IPS DF 4.7 (cell line): ENCODE measurements around the gene PRTG.
"Not testable (repeated sequence)": the region's sequence is repeated elsewhere in the genome, so short reads cannot be mapped to it uniquely, and the experiment has no call there.

ENCODE experiments used
- DNase-seq: peaks from one replicate; pipeline ENCODE4 v3.0.0-alpha.2; 2013; ENCODE audit warnings: low spot score; ENCODE audit errors: extremely low read depth

The PRTG gene

DNA sequence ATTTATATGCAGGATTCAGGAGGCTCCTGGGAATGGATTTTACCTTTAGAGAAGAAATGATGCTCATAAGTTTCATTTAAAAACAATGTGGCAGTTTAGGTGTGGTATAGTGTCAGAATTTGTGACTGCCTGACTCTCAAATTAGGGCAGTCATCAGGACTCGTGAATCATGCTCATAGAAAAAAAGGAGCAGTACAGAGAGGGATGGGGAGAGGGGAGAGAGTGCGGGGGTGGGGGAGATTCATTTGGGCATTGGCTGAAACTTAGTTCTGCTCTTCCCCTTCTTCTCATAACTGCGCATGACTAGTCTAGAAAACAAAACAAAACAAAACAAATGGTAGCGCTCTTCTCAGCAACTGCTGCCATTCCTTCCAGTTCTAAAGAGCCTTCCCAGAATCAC is 44.3 kb downstream of the PRTG start:
- no peak for DNase-seq

GRCh38 chr15:55696221-55696620 is 46.7 kb downstream of the PRTG start:
- no peak for DNase-seq

GRCh38 chr15:55695432-55695831 is 47.5 kb downstream of the PRTG start:
- no peak for DNase-seq

- DNase-seq = no peak
Measured at GRCh38 chr15:55694652-55695150, 48.3 kb downstream of the PRTG start.

- DNase-seq = not testable (repeated sequence)
Measured at GRCh38 chr15:55693116-55693515, 49.8 kb downstream of the PRTG start.

GRCh38 chr15:55687792-55688191 is 55.2 kb downstream of the PRTG start:
- DNase-seq = no peak

DNA sequence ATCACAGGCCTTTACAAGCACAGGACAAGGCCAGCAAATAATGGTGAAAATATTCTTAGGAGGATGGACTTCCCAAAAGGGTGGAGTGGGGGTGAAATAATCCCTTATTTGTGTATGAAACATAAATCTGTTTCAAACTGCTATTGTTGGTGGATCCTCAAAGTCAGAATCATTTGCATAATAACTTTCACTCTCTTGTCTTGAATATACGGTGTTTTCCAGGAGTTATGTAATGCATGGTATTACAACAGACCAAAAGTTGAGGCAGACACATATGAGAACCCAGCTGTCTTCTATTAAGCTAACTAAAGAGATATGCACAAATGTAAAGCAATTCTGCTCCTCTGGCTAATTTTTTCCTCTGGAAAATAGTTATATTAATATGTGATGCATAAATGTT is 57.7 kb downstream of the PRTG start:
- DNase-seq = no peak

GRCh38 chr15:55683376-55683775 is 59.6 kb downstream of the PRTG start:
- no peak for DNase-seq

GRCh38 chr15:55681631-55682030 is 61.3 kb downstream of the PRTG start:
- DNase-seq = no peak

DNA sequence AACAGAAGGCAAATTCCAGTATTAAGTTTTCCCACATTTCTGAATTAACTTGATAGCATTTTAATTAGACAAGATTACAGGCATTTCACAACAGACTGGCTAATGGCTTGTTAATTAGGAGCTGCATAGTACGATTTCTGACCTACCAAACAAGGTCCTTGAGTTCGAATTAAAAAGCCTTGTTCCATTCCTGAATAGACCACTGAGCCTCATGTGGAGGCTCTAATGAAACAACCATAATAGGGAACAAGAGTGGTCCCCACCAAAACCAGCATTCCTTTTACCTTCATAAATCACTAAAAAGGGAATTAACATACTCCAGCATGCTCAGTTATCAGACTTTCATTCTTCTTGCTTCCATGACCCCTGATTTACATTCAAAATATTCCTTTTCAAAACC is 66.4 kb downstream of the PRTG start:
- DNase-seq = no peak

DNA sequence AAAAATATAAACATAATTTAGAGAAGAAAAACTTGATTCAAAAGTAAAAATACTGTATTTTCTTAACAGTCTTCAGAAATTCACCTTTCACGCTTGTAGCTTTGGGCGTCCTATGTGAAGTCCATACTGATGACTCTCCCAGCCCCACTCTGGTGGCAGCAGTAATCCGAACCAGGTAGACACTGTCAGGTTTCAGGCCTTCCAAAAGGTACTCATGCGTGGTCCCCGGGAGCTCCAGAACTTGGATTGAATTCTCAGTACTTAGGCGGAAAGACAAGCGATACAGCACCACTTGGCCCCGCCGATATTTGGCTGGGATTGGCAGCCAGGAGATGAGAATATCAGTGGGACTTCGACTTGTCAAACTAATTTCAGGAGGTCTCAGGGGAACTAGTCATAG is 69.7 kb downstream of the PRTG start:
- no peak for DNase-seq

DNA sequence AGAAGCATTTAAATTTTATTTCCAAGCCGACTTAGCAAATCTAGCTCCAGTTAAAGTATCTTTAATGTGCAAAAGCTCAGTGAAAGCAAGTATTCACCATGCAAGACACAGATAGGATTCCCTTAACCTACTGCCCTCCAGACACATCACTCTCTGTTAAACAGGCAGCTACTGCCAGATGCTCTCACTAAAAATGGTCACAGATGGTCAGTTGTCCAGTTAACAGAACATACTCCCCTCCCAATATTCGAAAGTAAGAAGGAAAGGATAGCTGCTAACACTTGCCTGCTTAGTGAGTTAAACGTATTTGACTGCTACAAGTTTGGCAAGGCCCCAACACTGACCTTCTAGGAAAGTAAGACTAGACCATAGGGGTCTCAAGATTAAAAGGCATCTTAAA is 73.7 kb downstream of the PRTG start:
- no peak for DNase-seq

DNA sequence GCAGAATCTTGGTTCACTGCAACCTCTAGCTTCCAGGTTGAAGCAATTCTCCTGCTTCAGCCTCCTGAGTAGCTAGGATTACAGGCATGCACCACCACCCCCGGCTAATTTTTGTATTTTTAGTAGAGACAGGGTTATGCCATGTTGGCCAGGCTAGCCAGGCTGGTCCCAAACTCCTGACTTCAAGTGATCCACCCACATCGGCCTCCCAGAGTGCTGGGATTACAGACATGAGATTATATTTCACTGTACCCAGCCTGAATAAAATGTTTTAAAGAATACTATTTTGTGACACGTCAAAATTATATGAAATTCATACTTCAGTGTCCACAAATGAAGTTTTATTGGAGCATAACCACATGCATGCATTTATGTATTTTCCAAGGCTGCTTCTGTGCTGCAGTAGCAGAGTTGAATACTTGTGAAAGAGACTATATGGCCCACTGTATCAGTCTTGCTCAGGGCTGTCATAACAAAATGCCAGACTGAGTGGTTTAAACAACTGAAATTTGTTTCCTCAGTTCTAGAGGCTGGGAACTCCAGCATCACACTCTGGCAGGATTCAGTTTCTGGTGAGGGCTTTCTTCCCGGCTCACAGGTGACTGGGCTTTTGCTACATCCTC is 77.2 kb downstream of the PRTG start:
- no peak for DNase-seq

- peak; percentile 49 for DNase-seq
Measured at GRCh38 chr15:55661428-55661827, 81.5 kb downstream of the PRTG start.

DNA sequence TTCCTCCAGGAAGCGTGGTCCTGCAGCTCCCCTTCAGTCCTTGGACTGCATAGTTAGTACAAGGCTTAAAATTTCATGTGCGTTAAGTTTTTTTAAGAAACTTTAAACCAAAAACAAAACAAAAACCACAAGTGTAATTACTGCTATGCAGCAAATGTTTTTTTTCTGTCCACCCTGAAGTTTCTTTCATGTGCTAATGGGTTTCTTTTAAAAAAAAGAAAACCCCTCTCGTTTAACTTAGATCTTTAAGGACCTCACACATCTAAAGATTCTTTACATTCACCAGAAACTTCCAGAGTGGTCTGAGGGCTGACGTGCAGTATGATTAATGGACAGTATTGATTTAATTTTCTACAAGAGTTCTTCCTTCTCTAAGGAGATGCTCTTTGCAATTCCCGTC is 82.8 kb downstream of the PRTG start:
- DNase-seq = no peak

DNA sequence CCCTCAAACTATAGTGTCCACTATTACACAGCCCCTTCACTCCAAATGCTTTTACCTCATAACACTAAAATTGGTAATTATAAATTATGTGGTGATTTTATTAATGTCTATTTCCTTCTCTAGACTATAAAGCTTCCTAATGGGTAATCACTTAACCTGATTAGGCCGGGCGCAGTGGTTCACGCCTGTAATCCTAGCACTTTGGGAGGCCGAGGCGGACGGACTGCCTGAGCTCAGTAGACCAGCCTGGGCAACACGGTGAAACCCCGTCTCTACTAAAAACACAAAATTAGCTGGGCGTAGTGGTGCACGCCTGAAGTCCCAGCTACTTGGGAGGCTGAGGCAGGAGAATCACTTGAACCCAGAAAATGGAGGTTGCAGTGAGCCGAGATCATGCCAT is 83.5 kb downstream of the PRTG start:
- no peak for DNase-seq

- DNase-seq = no peak
Measured at GRCh38 chr15:55658886-55659285, 84.1 kb downstream of the PRTG start.

- no peak for DNase-seq
Measured at GRCh38 chr15:55654561-55655031, 88.4 kb downstream of the PRTG start.

DNA sequence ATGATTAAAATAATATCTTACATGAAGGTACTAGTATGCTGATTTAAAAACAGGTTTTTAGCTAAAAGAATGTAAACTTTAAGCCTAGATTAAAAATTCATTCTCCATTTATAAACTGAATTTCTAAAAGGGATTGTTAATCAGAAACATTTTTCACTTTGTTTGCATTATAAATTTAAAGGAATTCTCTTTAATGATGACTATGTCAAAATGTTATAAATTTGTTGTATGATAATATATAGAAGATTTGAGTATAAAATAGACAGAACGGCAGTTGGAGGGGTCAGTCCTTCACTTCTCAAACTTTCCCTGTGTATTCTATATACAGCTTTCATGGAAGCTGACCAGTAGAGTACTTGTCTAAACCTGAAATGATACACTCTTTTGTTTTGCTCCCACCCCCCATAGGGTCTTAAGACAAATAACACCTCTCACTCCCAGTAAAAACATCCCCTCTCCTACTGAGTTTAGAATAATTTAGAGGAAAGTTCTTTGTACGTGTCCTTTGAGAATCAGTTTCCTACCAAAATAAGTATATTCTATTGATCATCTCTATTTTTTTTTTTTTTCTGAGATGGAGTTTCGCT is 90.0 kb downstream of the PRTG start:
- DNase-seq = no peak

GRCh38 chr15:55652359-55652758 is 90.6 kb downstream of the PRTG start:
- no peak for DNase-seq

DNA sequence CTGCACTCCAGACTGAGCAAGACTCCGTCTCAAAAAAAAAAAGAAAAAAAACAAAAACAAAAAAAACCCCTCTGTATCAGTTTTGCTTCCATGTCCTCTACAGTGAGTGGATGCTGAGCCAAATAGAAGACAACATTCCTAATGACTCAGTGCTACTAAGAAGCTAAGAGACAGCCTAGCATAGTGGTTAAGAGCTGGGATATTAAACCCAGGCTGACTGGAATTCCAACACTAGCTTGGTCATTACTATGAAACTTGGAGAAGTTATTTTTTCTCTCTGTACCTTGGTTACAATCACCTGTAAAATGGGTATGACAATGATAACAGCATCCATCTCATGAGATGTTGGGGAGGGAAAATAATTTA is 93.9 kb downstream of the PRTG start:
- DNase-seq = no peak

- no peak for DNase-seq
Measured at GRCh38 chr15:55638764-55639163, 104.2 kb downstream of the PRTG start.

GRCh38 chr15:55637086-55637485 is 105.9 kb downstream of the PRTG start:
- DNase-seq = no peak
